Fibroblast of peridontal ligament (primary cell): ENCODE results near the gene ZNF443.
A peak's percentile ranks its signal among the peaks of the same experiment; 100 is the strongest.
"Not testable (repeated sequence)": the region's sequence is repeated elsewhere in the genome, so short reads cannot be mapped to it uniquely, and the experiment has no call there.

ENCODE experiments used
- DNase-seq: peaks from one replicate; pipeline ENCODE4 v3.0.0-alpha.2; 2010; ENCODE audit errors: extremely low read depth

Gene ZNF443

GRCh38 chr19:12440541-12441316 lies at the start of gene ZNF443:
Gene ZNF443 (minus strand): TSS chr19:12441021. CDS start chr19:12440914, 107 bp downstream.
- DNase-seq = peak; percentile 95

- DNase-seq = not testable (repeated sequence)
These were observed 45.5 kb upstream of the ZNF443 start for GRCh38 chr19:12486265-12486783.

DNA sequence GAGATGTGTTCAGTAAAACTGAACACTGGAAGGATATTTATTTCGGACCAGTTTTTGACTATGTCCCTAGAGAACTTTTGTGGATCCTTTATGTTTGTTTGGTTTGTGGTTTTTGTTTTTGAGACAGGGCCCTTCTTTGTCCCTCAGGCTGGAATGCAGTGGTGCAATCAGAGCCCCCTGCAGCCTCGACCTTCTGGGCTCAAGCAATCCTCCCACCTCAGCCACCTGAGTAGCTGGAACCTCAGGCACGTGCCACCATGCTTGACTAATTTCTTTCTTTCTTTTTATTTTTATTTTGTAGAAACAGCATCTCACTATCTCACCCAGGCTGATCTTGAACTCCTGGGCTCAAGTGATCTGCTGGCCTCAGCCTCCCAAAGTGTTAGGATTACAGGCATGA lies 44.8 kb upstream of the ZNF443 start:
- DNase-seq = no peak

DNA sequence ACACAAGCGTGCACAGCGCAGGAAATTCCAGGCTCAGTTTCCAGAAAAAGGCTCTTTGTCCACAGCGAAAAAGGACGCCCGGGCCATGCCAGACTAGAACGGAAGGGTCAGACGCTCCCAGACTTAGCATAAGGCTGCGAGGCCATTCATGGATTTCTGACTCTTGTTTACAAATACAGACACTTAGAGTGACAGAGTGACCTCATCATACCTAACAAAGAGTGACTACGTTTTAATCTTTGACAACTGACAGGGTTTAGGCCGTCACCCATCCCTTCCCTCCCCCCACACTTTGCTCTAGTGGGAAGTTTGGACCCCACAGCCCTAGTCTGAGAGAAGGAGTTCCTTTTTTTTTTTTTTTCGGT lies 44.2 kb upstream of the ZNF443 start:
- DNase-seq = no peak

DNA sequence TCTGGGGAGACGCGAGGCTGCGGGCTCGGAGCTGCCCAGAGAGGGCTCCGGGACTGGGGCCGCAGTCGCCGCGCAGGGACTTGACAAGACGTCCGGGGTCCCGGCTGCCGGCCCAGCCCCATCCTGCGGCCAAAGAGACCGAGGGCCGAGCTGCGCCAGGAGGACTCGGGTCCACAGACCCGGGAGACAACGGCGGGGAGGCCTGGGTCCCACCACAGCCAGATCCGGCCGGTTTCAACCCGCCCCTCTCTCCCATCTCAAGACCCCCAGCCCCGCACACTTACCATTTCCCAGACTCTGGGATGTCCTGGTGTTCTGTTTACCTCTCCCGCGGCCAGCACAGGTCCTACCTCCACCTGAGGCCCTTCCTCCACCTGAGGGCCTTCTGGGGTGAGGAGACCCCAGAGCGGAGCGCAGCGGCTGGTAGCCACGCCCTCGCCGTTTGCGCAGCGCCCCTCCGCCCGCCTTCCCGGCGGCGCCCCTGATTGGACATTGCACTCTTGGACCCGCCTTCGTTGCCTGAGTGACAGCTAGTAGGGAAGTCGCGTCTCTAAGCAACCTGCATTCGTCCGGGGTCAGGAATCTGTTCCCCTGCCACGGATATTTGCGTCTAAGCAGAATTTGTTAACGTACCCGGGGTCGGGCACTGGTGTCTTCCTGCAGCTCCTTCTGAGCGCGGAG lies 43.7 kb upstream of the ZNF443 start, which contains the start of gene ZNF709:
TSS of gene ZNF709 (minus strand) at position 446 of the 681 bp plus-strand sequence. CDS start at position 287, 159 bp downstream.
- DNase-seq = peak; percentile 80

DNA sequence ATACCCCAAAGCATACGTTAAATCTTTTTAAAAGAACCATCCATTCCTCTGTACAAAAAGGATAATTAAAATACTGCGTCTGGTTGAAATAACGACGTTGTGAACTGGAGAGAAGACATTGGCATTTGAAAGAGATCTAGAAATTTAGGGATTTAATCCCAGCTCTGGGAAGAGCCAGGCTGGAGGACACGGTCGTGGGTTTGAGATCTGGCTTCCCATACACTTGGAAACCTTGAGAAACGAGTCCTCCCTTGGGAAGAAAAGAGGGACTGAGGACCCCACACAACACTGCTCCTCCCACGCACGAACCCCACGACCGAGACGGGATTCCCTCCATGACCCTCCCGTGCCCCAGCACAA lies 43.2 kb upstream of the ZNF443 start:
- peak; percentile 16 for DNase-seq

GRCh38 chr19:12482509-12482886 lies 41.7 kb upstream of the ZNF443 start:
- no peak for DNase-seq

- no peak for DNase-seq
These were observed 41.1 kb upstream of the ZNF443 start for GRCh38 chr19:12481781-12482508.

- DNase-seq = no peak
These were observed 37.6 kb upstream of the ZNF443 start for GRCh38 chr19:12478234-12478941.

DNA sequence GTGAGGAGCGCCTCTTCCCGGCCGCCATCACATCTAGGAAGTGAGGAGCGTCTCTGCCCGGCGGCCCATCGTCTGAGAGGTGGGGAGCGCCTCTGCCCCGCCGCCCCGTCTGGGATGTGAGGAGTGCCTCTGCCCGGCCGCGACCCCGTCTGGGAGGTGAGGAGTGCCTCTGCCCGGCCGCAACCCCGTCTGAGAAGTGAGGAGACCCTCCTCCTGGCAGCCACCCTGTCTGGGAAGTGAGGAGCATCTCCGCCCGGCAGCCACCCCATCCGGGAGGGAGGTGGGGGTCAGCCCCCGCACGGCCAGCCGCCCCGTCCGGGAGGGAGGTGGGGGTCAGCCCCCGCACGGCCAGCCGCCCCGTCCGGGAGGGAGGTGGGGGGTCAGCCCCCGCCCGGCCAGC lies 26.8 kb upstream of the ZNF443 start:
- not testable (repeated sequence) for DNase-seq

DNA sequence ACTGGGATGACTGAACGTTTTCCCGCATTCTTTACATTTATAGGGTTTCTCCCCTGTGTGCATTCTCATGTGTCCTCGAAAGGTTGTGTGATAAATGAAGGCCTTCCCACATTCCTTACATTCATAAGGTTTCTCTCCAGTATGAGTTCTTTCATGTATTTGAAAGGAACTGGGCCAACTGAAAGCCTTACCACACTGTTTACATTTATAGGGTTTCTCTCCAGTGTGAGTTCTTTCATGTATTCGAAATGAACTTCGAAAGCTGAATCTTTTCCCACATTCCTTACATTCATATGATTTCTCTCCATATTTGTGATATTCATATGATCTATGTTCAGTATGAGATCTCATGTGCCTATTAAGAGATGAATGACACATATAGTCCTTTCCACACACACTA lies 24.4 kb upstream of the ZNF443 start:
- no peak for DNase-seq

- no peak for DNase-seq
These were observed 23.9 kb upstream of the ZNF443 start for GRCh38 chr19:12464769-12465168.

GRCh38 chr19:12464139-12464538 lies 23.3 kb upstream of the ZNF443 start:
- DNase-seq = not testable (repeated sequence)

- DNase-seq = no peak
These were observed 12.7 kb upstream of the ZNF443 start for GRCh38 chr19:12453495-12453894.

DNA sequence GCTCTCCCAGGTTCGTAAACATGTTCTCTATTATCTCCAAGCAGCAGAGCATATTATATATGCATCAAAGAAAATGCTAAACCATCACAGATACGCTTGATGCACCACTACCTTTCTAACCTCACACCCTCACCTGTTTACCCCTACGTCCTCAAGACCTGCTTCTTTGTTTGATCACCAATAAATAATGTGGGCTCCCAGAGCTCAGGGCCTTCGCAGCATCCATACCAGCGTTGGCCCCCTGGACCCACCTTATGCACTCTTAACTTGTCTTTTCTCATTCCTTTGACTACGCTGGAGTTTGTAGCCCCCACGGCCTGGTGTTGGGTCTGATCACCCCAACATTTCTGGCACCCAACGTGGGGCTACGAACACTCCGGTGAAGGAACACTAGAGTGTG lies 10.0 kb upstream of the ZNF443 start:
- no peak for DNase-seq

DNA sequence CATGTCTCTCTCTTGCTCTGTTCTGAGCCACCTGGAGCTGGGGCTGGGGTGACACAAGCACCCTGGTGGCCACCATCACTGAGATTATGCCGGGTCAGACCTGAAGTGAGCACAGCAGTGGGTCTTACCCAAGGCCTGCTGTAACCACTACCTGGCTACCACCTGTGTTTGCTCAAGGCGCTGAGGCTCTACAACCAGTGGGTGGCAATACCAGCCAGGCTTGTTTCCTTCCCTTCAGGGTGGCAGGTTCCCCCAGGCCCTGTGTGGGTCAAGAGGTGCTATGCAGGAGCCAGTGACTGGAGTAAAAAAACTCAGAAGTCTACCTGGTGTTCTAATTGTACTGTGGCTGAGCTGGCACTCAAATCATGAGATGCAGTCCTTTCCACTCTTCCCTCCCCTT lies 8.0 kb upstream of the ZNF443 start:
- DNase-seq = no peak

DNA sequence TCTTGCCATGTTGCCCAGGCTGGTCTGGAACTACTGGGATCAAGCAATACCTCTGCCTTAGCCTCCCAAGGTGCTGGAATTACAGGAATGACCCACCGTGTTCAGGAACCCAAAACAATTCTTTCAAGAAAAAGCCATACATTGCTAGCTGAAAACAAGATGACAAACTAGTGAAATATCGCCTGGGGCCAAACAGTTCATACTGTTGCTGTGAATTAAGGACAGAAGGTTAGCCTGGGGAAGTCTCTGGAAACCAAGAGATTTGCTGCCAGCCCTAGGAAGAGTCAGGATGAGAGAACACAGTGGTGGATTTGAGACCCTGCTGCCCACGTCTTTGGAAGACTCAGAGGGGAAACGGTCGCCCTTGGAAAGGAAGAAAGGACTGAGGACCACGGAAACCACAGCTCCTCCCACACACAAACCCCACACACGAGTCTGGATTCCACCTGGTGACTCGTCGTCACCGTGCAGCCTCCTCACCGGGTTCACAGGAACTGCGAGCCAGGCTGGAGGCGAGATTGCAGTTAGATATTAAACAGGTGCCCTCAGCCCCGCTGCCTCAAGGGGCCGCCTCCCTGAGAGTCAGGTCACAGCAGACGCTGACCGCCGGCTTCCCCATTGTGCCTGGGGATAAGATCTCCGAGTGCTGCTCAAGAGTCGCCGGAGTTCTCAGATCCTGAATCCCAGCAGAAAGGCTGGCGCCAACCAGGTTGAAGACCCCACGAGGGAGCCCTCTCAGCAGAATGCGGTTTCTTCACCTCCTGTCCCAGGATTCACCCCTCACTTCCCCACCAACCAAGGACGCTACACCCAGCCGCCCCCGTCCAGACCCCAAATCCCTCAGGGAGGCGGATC lies 908 bp downstream of the ZNF443 start:
- peak; percentile 4 for DNase-seq

DNA sequence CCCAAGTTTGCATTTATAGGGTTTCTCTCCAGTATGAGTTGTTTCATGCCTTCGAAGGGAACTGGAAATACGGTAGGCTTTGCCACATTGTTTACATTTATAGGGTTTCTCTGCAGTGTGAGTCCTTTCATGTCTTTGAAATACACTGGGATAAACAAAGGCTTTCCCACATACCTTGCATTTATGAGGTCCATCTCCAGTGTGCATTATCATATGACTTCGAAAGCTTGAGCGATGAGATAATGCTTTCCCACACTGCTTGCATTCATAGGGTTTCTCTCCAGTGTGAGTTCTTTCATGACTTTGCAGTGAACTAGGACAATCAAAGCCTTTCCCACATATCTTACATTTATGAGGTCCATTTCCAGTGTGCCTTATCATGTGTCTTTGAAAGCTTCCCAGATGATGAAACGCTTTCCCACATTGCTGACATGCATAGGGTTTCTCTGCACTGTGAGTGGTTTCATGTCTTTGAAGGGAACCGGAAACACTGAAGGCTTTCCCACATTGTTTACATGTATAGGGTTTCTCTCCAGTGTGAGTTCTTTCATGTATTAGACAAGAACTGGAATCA lies 10.0 kb downstream of the ZNF443 start:
- not testable (repeated sequence) for DNase-seq

DNA sequence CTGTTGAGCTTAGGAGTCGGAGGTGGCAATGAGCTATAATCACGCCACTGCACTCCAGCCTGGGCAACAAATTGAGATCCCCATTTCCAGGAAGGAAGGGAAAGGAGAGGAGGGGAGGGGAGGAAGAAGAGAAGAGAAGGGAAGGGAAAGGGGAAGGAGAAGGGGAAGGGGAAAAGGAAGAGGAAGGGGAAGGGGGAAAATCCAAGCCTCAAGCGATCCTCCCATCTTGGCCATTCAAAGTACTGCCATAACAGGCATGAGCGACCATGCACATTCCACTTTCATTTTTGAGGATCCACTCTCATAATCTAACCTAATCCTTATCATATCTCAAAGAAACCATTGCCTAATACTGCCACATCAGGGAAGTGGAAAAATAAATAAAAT lies 14.9 kb downstream of the ZNF443 start:
- no peak for DNase-seq

DNA sequence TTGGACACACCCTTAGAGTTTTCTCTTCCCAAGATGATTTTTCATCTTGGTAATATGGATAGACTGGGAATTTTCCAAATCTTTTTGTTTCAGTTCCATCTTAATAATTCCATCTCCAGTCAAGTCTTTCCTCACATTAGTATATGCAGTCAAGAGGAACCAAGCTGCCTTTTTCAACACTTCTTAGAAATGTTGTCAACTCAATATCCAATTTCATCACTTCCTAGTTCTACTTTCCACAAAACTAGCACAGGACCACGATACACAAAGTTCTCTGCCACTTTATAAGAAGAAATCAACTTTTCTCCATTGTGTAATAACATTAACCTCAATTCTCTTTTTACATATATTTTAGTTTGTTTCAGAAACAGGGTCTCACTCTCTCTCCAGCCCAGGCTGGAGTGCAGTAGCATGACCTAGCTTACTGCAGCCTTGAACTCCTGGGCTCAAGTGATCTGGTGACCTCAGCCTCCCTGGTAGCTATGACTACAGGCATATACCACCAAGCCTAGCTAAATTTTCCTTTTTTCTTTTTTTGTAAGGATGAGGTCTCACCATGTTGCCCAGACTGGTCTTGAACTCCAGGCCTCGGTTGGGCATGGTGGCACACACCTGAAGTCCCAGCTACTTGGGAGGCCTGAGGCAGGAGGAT lies 15.5 kb downstream of the ZNF443 start:
- DNase-seq = no peak
